ENCODE measurements around the gene PIAS1.
"Not testable (repeated sequence)": the region's sequence is repeated elsewhere in the genome, so short reads cannot be mapped to it uniquely, and the experiment has no call there.

PIAS1 gene

GRCh38 chr15:68034719-68035293 is 19.3 kb upstream of the PIAS1 start:
- no peak for DNase-seq

- no peak for DNase-seq
Measured at GRCh38 chr15:68038246-68038645, 15.9 kb upstream of the PIAS1 start.

DNA sequence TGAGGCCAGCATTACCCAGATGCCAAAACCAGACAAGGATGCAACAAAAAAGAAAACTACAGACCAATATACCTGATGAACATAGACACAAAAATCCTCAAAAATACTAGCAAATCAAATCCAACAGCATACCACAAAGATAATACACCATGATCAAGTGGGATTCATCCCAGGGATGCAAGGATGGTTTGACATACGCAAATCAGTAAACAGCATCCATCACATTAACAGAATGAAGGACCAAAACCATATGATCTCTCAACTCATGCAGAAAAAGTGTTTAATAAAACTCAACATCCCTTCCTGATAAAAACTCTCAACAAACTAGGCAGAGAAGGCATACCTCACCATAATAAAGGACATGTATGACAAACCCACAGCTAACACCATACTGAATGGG is 14.0 kb upstream of the PIAS1 start:
- no peak for DNase-seq

GRCh38 chr15:68042156-68042854 is 11.8 kb upstream of the PIAS1 start:
- no peak for DNase-seq

GRCh38 chr15:68042855-68043222 is 11.3 kb upstream of the PIAS1 start:
- DNase-seq: no peak

- DNase-seq: no peak
Measured at GRCh38 chr15:68045289-68046265, 8.5 kb upstream of the PIAS1 start.

DNA sequence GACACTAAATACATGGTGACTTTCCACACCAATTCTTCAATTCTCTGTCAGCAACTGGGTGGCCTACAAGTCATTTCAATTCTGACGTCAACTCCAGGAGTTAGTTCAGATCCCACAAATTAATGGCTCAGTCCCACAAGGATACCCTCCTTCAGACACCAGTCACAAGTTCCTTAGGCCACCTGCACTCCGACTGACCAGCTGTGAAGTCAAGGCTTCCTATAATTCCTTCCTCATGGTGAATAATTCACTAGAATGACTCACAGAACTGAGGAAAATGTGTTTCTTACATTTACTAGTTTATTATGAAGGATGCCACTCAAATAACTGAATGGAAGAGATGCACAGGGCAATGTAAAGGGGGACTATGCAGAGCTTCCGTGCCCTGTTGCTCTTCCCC is 6.3 kb upstream of the PIAS1 start:
- no peak for DNase-seq

GRCh38 chr15:68051109-68051508 is 3.0 kb upstream of the PIAS1 start:
- no peak for DNase-seq

DNA sequence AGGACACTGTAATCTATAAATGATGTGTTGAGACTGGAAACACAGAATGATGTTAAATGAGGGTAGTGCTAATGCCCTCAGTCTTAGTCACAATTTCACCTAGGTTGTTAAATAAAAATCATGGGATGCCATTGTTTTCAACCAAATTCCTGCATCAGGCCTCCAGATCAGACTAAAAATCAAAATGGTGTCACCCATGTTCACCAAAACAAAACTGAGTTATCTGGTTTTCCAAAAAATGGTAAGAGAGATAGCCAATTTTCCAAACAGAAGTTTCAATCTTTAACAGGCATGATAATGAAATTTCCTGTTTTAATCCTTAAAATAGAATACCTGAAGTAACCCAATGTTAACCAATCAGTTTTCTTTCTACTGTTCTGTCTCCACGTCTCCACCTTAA is 2.2 kb upstream of the PIAS1 start:
- no peak for DNase-seq

DNA sequence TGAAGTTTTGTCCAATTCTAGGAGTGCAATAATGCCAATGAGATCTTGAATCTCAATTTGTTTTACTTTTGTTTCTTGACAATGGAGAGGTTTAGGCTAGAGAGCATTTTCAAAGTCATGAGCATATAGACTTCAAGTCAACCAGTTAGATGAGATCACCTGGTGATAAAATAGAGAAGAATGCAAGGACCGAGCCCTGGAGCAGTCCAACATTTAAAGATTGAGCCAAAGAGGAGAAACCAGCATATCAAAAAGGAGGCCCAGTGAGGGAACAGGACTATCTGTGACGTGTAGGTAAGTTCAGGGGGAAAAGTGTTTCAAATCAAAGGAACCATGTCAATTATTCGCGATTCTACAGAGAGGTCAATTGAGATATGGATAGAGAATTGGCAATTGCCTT is 1.7 kb upstream of the PIAS1 start:
- DNase-seq: no peak

DNA sequence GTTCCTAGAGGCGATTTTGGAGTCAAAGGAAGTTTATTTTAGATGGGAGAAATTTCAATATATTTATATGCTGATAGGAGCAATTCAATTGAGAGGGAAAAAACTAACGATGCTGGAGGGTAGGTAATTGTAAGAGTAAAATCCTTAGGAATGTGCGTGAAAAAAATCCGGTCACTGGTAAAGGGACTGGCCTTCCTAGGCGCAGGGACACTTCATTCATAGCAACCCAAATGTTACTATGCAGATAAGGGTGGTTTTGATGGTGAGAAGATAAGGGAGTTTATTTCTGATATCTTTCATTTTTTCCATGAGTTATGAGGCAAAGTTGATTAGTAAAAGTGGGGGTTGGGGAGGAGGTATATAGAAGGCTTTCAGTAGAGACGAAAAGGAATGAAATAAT is 1.1 kb upstream of the PIAS1 start:
- DNase-seq: no peak

GRCh38 chr15:68054628-68055223 is 611 bp downstream of the PIAS1 start:
- DNase-seq: no peak

DNA sequence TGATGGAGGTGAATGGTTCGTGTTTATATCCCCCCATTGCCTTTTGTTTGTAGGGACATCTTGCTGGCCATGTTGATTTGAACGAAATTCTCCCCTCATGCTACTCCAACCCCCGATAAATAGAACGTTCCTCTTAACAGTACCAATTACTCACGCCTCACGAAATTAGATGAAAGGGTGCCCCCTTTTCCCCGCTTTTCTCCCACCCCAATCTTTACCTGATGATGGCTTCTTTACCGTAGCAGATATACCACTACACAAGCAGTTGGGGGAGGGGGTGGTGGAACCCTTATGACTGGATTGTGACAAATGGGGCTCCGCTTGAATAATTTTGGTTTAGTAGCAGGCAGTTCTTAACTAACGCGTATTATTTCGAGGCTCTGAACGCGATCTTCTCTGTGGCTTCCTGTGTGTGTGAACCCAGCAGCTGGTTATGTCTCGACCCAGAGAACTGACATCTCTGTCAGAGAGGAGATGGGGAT is 1.1 kb downstream of the PIAS1 start:
- no peak for DNase-seq

GRCh38 chr15:68056097-68056865 is 2.2 kb downstream of the PIAS1 start:
- no peak for DNase-seq

GRCh38 chr15:68057034-68057433 is 2.9 kb downstream of the PIAS1 start:
- no peak for DNase-seq

GRCh38 chr15:68057758-68058157 is 3.6 kb downstream of the PIAS1 start:
- DNase-seq: no peak

GRCh38 chr15:68058970-68059369 is 4.9 kb downstream of the PIAS1 start:
- DNase-seq: not testable (repeated sequence)

DNA sequence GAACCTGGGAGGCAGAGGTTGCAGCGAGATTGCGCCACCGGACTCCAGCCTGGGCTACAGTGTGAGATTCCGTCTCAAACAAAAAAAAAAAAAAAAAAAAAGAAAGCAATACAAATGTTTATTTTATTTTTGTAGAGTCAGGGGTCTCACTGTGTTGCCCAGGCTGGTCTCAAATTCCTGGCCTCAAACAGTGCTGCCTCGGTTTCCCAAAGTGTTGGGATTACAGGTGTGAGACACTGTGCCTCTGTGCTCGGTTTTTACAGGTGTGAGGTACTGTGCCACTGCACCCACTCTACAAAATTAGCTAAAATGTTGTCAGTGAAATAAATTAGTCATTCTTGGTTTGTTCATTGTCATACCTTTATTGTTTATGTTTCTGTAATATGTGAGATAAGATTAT is 5.5 kb downstream of the PIAS1 start:
- no peak for DNase-seq

DNA sequence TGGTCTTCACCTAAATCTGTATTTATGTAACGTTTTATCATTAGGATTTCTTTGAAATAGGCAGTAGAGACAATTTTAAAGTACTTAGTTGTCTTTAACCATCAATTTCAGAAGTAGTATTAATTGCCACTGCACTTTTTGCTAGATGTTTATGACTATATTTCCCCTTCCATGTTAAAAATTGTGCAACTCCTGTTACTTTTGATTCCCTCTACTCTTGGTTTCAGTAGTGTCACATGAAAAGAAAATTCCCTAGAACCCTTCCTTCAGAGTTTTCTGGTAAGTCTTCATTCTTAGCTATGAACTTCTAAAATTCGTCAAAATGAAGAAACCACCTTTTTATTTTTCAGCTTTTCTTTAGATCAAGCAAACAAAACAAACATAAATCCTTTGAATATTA is 7.1 kb downstream of the PIAS1 start:
- no peak for DNase-seq

DNA sequence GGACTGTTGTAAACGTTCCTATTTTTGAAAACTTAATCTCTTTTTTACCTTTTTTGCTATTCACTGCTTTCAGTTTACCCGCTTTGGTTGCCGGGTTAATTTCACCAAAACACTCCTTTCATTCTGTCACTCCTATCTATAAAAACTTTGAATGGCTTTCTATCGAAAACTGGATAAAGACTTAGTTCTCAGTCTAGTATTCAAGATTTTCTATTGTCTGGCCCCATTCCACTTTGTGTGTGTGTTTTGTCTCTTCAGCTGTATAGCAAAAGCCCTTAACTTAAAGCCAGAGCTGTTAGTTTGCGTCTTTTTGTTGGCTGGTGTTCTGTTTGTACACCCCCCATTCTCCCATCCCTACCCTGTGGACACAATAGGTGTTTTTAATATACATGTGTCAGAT is 7.5 kb downstream of the PIAS1 start:
- no peak for DNase-seq

DNA sequence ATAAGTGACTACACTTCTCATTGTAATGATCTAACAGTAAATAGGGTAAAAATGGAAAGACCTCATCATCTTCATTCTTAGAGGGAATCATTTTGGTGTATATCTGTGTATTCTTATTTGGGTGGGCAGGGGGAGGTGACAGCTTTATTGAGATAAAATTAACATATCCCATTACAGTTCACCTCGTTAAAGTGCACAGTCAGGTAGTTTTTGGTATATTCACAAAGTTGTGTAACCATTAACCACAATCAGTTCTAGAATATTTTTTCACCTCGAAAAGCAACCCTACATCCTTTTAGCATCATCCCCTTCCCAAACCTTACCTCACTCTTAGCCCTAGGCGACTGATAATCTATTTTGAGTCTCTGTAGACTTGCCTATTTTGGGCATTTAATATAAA is 8.1 kb downstream of the PIAS1 start:
- DNase-seq: no peak

DNA sequence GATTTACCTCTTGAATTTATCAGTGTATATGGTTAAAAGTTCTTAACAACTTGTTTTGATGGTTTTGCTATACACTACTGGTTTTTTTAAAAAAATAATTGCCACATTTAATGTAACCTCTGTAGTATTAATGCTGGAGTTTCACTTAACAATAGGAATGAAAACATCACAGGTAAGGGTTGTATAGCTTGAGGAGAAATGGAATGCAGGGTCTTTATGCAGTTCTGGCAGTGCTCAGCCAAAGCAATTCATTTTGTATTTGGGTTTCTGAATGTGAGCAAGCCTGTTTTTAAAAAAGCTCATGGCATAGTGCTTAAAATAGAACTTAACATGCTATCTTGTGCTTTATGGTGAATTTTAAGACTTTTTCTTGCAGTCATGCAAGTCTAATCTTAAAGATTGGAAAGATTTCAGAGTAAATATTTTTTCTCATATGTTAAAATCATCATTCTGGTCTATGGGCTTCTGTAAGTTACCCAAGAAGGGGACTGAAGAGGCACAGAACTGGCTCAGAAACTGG is 8.9 kb downstream of the PIAS1 start:
- DNase-seq: no peak
